Hepatocyte (in vitro differentiated cells): ENCODE results near the gene SLC36A4. TPM values are rescaled to one million over a fixed set of nuclear protein-coding genes. Genes with fewer than 3 reads are reported as not detected.
"Not testable (repeated sequence)": the region's sequence is repeated elsewhere in the genome, so short reads cannot be mapped to it uniquely, and the experiment has no call there.

ENCODE experiments used
- DNase-seq: peaks from one replicate; pipeline ENCODE4 v3.0.0-alpha.2; 2016; ENCODE audit warnings: low spot score
- H2AFZ ChIP-seq: fragments of 200-600 bp; sonication (generic); 2 replicates; pipeline ENCODE4 v1.6.0; 2016; ENCODE audit warnings: antibody characterized with exemption, mild to moderate bottlenecking
- H3K27ac ChIP-seq: fragments of 200-600 bp; sonication (generic); 2 replicates; pipeline ENCODE4 v1.5.1; 2016; ENCODE audit warnings: mild to moderate bottlenecking
- H3K27me3 ChIP-seq: fragments of 200-600 bp; sonication (generic); 2 replicates; pipeline ENCODE4 v1.6.1; 2016
- H3K36me3 ChIP-seq: fragments of 200-600 bp; sonication (generic); replicated peaks from 2 replicates; pipeline ENCODE4 v1.5.1; 2016; ENCODE audit warnings: low read depth; ENCODE audit not compliant: insufficient read depth
- H3K4me1 ChIP-seq: fragments of 200-600 bp; sonication (generic); 2 replicates; pipeline ENCODE4 v1.5.1; 2016; ENCODE audit warnings: mild to moderate bottlenecking, moderate library complexity; ENCODE audit not compliant: insufficient read depth
- H3K4me2 ChIP-seq: fragments of 200-600 bp; sonication (generic); 2 replicates; pipeline ENCODE4 v1.6.0; 2016
- H3K4me3 ChIP-seq: fragments of 200-600 bp; sonication (generic); 2 replicates; pipeline ENCODE4 v1.5.1; 2016; ENCODE audit warnings: mild to moderate bottlenecking
- H3K79me2 ChIP-seq: fragments of 200-600 bp; sonication (generic); 2 replicates; pipeline ENCODE4 v1.6.0; 2017; ENCODE audit warnings: mild to moderate bottlenecking
- H3K9me2 ChIP-seq: fragments of 200-600 bp; sonication (generic); replicated peaks from 2 replicates; pipeline ENCODE4 v1.6.0; 2017; ENCODE audit warnings: mild to moderate bottlenecking; ENCODE audit not compliant: insufficient read depth
- H3K9me3 ChIP-seq: fragments of 200-600 bp; sonication (generic); 2 replicates; pipeline ENCODE4 v1.5.1; 2016; ENCODE audit warnings: low read depth, mild to moderate bottlenecking
- H4K20me1 ChIP-seq: fragments of 200-600 bp; sonication (generic); 2 replicates; pipeline ENCODE4 v1.6.0; 2016; ENCODE audit warnings: mild to moderate bottlenecking; ENCODE audit not compliant: insufficient read depth, poor library complexity, severe bottlenecking
- CTCF ChIP-seq: fragments of 200-600 bp; sonication (generic); IDR thresholded peaks from 2 replicates; pipeline ENCODE4 v1.5.1; 2016; ENCODE audit warnings: antibody characterized with exemption, mild to moderate bottlenecking; ENCODE audit not compliant: poor library complexity
- EZH2 ChIP-seq: fragments of 200-600 bp; sonication (generic); IDR thresholded peaks from 2 replicates; pipeline ENCODE4 v1.6.1; 2016; ENCODE audit warnings: antibody characterized with exemption, mild to moderate bottlenecking, borderline replicate concordance
- EZH2phosphoT487 ChIP-seq: fragments of 200-600 bp; sonication (generic); IDR thresholded peaks from one replicate; pipeline ENCODE4 v1.6.1; 2018; ENCODE audit warnings: antibody characterized with exemption, mild to moderate bottlenecking, low read depth, moderate library complexity; ENCODE audit not compliant: unreplicated experiment, severe bottlenecking
- WGBS: methylation state at CpG from one replicate; pipeline ENCODE4 v1.1.6; 2016; ENCODE audit warnings: low lambda C conversion rate; ENCODE audit errors: missing lambda C conversion rate; 5-methylcytosine and 5-hydroxymethylcytosine counted together
- polyA plus RNA-seq: library from polyadenylated mRNA; unstranded; fragments of >200 nt; fragmentation: Nextera tagmentation; extraction: Ambion mirVana; gene quantifications from 2 replicates; pipeline ENCODE4 v1.2.1, GENCODE V29; 2016
- small RNA-seq: library from RNA; depleted of rRNA; stranded (forward); fragments of <200 nt; gene quantifications from one replicate; pipeline ENCODE3, GENCODE V24; 2014
- total RNA-seq: library from RNA; depleted of rRNA; stranded (reverse); fragments of >200 nt; gene quantifications from 2 replicates; pipeline ENCODE4 v1.2.3, GENCODE V29; 2014

Gene SLC36A4
- total and polyA plus RNA-seq, 2 experiments from 2014 or later: 17.6 to 18.4 TPM

DNA sequence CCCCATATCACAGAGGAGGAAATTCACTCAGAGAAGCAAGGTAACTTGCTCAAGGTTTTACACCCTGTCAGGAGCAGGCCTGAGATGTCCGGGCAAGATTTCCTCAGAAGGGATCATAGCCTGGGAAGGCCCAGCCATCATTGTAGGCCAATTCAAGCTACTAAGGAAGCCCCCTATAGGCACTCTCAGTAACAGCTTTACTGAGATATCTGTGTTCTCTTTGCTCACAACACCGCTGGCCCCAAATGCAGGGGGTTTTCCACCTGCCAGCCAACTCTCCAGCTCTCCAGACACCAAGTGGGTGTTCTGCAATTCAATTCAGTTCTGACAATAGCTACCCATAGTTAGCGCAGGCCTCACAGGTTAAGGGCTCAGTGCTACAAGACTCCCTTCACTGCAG lies 84.0 kb downstream of the SLC36A4 start:
- H3K27me3 ChIP-seq: no peaks in the 10 kb centered on the region
- WGBS: 67% methylated on average over 3 of the region's 3 CpGs
- no peak overlapping the region for H3K27ac ChIP-seq
- no peaks in the 10 kb centered on the region for H3K36me3 ChIP-seq
- H3K79me2 ChIP-seq: no peaks in the 10 kb centered on the region
- no peaks in the 10 kb centered on the region for H3K4me1 ChIP-seq
- no peaks in the 10 kb centered on the region for H3K9me3 ChIP-seq
- no peaks in the 10 kb centered on the region for H3K9me2 ChIP-seq
- TF ChIP-seq CTCF (no peak), EZH2phosphoT487 (no peak), EZH2 (no peak)
- H3K4me3 ChIP-seq: no peak overlapping the region
- no peaks in the 10 kb centered on the region for H4K20me1 ChIP-seq
- no peak overlapping the region for H3K4me2 ChIP-seq
- no peak for DNase-seq
- H2AFZ ChIP-seq: no peak overlapping the region

GRCh38 chr11:93111147-93111546 lies 86.6 kb downstream of the SLC36A4 start:
- not testable (repeated sequence) for H3K79me2 ChIP-seq, H3K4me3 ChIP-seq, H2AFZ ChIP-seq, H3K27ac ChIP-seq, H3K9me3 ChIP-seq, H3K36me3 ChIP-seq, H3K27me3 ChIP-seq, H3K4me1 ChIP-seq, DNase-seq, H3K9me2 ChIP-seq, H4K20me1 ChIP-seq, H3K4me2 ChIP-seq

DNA sequence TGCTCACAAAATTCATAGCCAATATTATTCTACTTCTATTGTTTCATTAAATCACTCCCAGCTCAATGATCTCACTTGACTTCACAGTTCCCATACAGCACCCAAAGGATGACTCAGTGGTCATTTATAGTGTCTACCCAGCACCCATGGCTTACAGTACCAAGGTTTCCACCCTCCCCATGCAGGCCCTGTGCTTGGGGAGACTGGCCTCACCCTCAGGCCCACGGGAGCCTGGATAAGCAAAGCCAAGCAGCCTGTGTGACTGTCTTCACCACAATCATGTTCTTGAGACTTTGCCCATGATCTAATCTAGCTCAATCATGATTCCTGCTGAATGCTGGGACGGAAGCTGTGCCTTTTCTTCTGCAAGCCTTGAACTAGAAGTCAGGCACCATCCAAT lies 97.6 kb downstream of the SLC36A4 start:
- WGBS: 64% methylated on average over 2 of the region's 2 CpGs
- H3K4me1 ChIP-seq: no peaks in the 10 kb centered on the region
- no peak overlapping the region for H3K4me3 ChIP-seq
- H2AFZ ChIP-seq: no peak overlapping the region
- H3K27ac ChIP-seq: no peak overlapping the region
- no peak for DNase-seq
- no peaks in the 10 kb centered on the region for H3K79me2 ChIP-seq
- no peaks in the 10 kb centered on the region for H3K9me2 ChIP-seq
- no peaks in the 10 kb centered on the region for H4K20me1 ChIP-seq
- no peaks in the 10 kb centered on the region for H3K36me3 ChIP-seq
- TF ChIP-seq CTCF: no peak
- no peak for TF ChIP-seq EZH2phosphoT487
- no peak for TF ChIP-seq EZH2
- no peak overlapping the region for H3K4me2 ChIP-seq
- no peaks in the 10 kb centered on the region for H3K9me3 ChIP-seq
- no peaks in the 10 kb centered on the region for H3K27me3 ChIP-seq

- no peak overlapping the region for H3K27ac ChIP-seq
These were observed 98.0 kb downstream of the SLC36A4 start for GRCh38 chr11:93099806-93100205.

More at GRCh38 chr11:93099806-93100205, 98.0 kb downstream of the SLC36A4 start:
- Histone ChIP-seq H3K36me3 (no peaks in the 10 kb centered on the region), H3K4me2 (no peak overlapping the region), H2AFZ (no peak overlapping the region), H3K79me2 (no peaks in the 10 kb centered on the region), H3K4me3 (no peak overlapping the region), H3K9me3 (no peaks in the 10 kb centered on the region), H4K20me1 (no peaks in the 10 kb centered on the region), H3K4me1 (no peaks in the 10 kb centered on the region), H3K9me2 (no peaks in the 10 kb centered on the region), H3K27me3 (no peaks in the 10 kb centered on the region)
- no peak for DNase-seq
- 66% methylated on average over 2 of the region's 2 CpGs for WGBS
- TF ChIP-seq EZH2phosphoT487: no peak
- TF ChIP-seq CTCF: no peak
- TF ChIP-seq EZH2: no peak

Small RNAs within 50 kb of the gene (small RNA-seq; reads per million reads assigned to genes)
- not detected for gene AP003072.1

Other genes starting within 250 kb of the SLC36A4 start
- gene MTNR1B, start 228.3 kb downstream of the SLC36A4 start, total RNA-seq: 0.16 and 0.30 TPM in 2 replicates
- 0.40 and 0.75 TPM in 2 replicates for gene MTNR1B, start 228.3 kb downstream of the SLC36A4 start, polyA plus RNA-seq
- gene DEUP1, start 132.8 kb upstream of the SLC36A4 start, total RNA-seq: 0.40 and 0.47 TPM in 2 replicates
- gene DEUP1, start 132.8 kb upstream of the SLC36A4 start, polyA plus RNA-seq: 0.28 TPM in 1 of 2 replicates, not detected in the other